Ishikawa (cell line): ENCODE data around the gene PPP2R2C.

Experiments
- CEBPB ChIP-seq: IDR thresholded peaks from 2 replicates; pipeline ENCODE4 v1.6.1; 2012
- EGR1 ChIP-seq: IDR thresholded peaks from 2 replicates; pipeline ENCODE4 v1.6.1; 2012
- EP300 ChIP-seq: IDR thresholded peaks from 2 replicates; pipeline ENCODE4 v1.6.1; 2012; ENCODE audit warnings: borderline replicate concordance
- FOXM1 ChIP-seq: IDR thresholded peaks from 2 replicates; pipeline ENCODE4 v1.6.1; 2012; ENCODE audit warnings: low read depth, borderline replicate concordance
- MAX ChIP-seq: IDR thresholded peaks from 2 replicates; pipeline ENCODE4 v1.6.1; 2012
- NFIC ChIP-seq: IDR thresholded peaks from 2 replicates; pipeline ENCODE4 v1.6.1; 2012
- RAD21 ChIP-seq: IDR thresholded peaks from 2 replicates; pipeline ENCODE4 v1.6.1; 2012; ENCODE audit warnings: low read depth
- REST ChIP-seq: IDR thresholded peaks from 2 replicates; pipeline ENCODE4 v1.6.1; 2012; ENCODE audit warnings: low read depth, mild to moderate bottlenecking
- TAF1 ChIP-seq: IDR thresholded peaks from 2 replicates; pipeline ENCODE4 v1.6.1; 2012; ENCODE audit warnings: low read depth, mild to moderate bottlenecking
- TCF12 ChIP-seq: IDR thresholded peaks from 2 replicates; pipeline ENCODE4 v1.6.1; 2012; ENCODE audit warnings: low read depth
- TEAD4 ChIP-seq: IDR thresholded peaks from 2 replicates; pipeline ENCODE4 v1.6.1; 2012
- YY1 ChIP-seq: IDR thresholded peaks from 2 replicates; pipeline ENCODE4 v1.6.1; 2012; ENCODE audit warnings: low read depth
- ZBTB7A ChIP-seq: IDR thresholded peaks from 2 replicates; pipeline ENCODE4 v1.6.1; 2012; ENCODE audit warnings: low read depth
- TF ChIP-seq, protein P1 (sequence below): IDR thresholded peaks from 2 replicates; pipeline ENCODE4 v1.6.1; 2012

- TF ChIP-seq TAF1 (no peak), YY1 (no peak), MAX (no peak), TCF12 (no peak), EP300 (no peak), RAD21 (no peak), FOXM1 (no peak), CEBPB (no peak), REST (no peak), EGR1 (no peak), TEAD4 (no peak), NFIC (no peak), ZBTB7A (no peak)
- TF ChIP-seq, protein P1, sequence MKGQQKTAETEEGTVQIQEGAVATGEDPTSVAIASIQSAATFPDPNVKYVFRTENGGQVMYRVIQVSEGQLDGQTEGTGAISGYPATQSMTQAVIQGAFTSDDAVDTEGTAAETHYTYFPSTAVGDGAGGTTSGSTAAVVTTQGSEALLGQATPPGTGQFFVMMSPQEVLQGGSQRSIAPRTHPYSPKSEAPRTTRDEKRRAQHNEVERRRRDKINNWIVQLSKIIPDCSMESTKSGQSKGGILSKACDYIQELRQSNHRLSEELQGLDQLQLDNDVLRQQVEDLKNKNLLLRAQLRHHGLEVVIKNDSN: no peak
These were observed 117.4 kb downstream of the PPP2R2C start for GRCh38 chr4:6355052-6355451.
